Trophoblast cell (in vitro differentiated cells and primary cell): ENCODE results near the gene HDGFL2.
A peak's percentile ranks its signal among the peaks of the same experiment; 100 is the strongest.

ENCODE experiments used
- DNase-seq, 2 donors: peaks; one replicate each; pipeline ENCODE4 v3.0.0-alpha.2; 2016
- H2AFZ ChIP-seq: 2 replicates; pipeline ENCODE4 v1.6.1; 2013; ENCODE audit warnings: low read length, moderate library complexity, mild to moderate bottlenecking; ENCODE audit not compliant: insufficient read depth, poor library complexity
- H2AK5ac ChIP-seq: 2 replicates; pipeline ENCODE4 v1.6.1; 2013; ENCODE audit warnings: mild to moderate bottlenecking, low read length
- H2BK120ac ChIP-seq: 2 replicates; pipeline ENCODE4 v1.6.1; 2013; ENCODE audit warnings: low read length, mild to moderate bottlenecking, moderate library complexity; ENCODE audit not compliant: insufficient read depth, poor library complexity
- H2BK12ac ChIP-seq: 2 replicates; pipeline ENCODE4 v1.6.1; 2013; ENCODE audit warnings: mild to moderate bottlenecking, low read length, moderate library complexity
- H2BK5ac ChIP-seq: 2 replicates; pipeline ENCODE4 v1.6.1; 2013; ENCODE audit warnings: low read length, low read depth, moderate library complexity, mild to moderate bottlenecking; ENCODE audit not compliant: poor library complexity
- H3K14ac ChIP-seq: 2 replicates; pipeline ENCODE4 v1.6.1; 2013; ENCODE audit warnings: mild to moderate bottlenecking, low read length
- H3K18ac ChIP-seq: 2 replicates; pipeline ENCODE4 v1.6.1; 2013; ENCODE audit warnings: mild to moderate bottlenecking, low read length
- H3K23ac ChIP-seq: 2 replicates; pipeline ENCODE4 v1.6.1; 2013; ENCODE audit warnings: low read length
- H3K27ac ChIP-seq: 2 replicates; pipeline ENCODE4 v1.5.1; 2013; ENCODE audit warnings: low read depth, mild to moderate bottlenecking, inconsistent platforms, low read length, moderate library complexity
- H3K27me3 ChIP-seq: 2 replicates; pipeline ENCODE4 v1.6.1; 2013; ENCODE audit warnings: inconsistent platforms, mild to moderate bottlenecking, low read length, moderate library complexity; ENCODE audit not compliant: insufficient read depth
- H3K36me3 ChIP-seq, 2 experiments: 1 replicate in 1 of 2; 2 replicates in 1 of 2; pipeline ENCODE4 v1.6.1; 2013; ENCODE audit warnings: low read length in 2 of 2, mild to moderate bottlenecking in 2 of 2, moderate library complexity in 1 of 2; ENCODE audit not compliant: insufficient read depth in 2 of 2, control insufficient read depth in 1 of 2
- H3K4ac ChIP-seq: 2 replicates; pipeline ENCODE4 v1.6.1; 2013; ENCODE audit warnings: low read depth, mild to moderate bottlenecking, low read length, moderate library complexity
- H3K4me1 ChIP-seq, 2 experiments: 1 replicate in 1 of 2; 2 replicates in 1 of 2; pipeline ENCODE4 v1.6.1; 2013; ENCODE audit warnings: low read length in 2 of 2, mild to moderate bottlenecking in 2 of 2, moderate library complexity in 1 of 2; ENCODE audit not compliant: insufficient read depth in 2 of 2, control insufficient read depth in 1 of 2
- H3K4me2 ChIP-seq: 2 replicates; pipeline ENCODE4 v1.6.1; 2013; ENCODE audit warnings: inconsistent platforms, mild to moderate bottlenecking, low read length, moderate library complexity
- H3K4me3 ChIP-seq: 2 replicates; pipeline ENCODE4 v1.5.1; 2013; ENCODE audit warnings: mild to moderate bottlenecking, low read depth, low read length, inconsistent platforms
- H3K79me1 ChIP-seq: one replicate; pipeline ENCODE4 v1.6.1; 2013; ENCODE audit warnings: low read length
- H3K79me2 ChIP-seq: 2 replicates; pipeline ENCODE4 v1.6.1; 2013; ENCODE audit warnings: low read length, mild to moderate bottlenecking; ENCODE audit not compliant: control insufficient read depth, insufficient read depth, poor library complexity
- H3K9ac ChIP-seq: 2 replicates; pipeline ENCODE4 v1.6.1; 2013; ENCODE audit warnings: mild to moderate bottlenecking, low read length
- H3K9me3 ChIP-seq: 2 replicates; pipeline ENCODE4 v1.6.1; 2013; ENCODE audit warnings: low read depth, mild to moderate bottlenecking, control low read depth, inconsistent platforms, low read length; ENCODE audit not compliant: insufficient read depth
- H4K12ac ChIP-seq: 2 replicates; pipeline ENCODE4 v1.6.1; 2013; ENCODE audit warnings: low read depth, mild to moderate bottlenecking, low read length, moderate library complexity
- H4K8ac ChIP-seq: 2 replicates; pipeline ENCODE4 v1.6.1; 2013; ENCODE audit warnings: low read depth, mild to moderate bottlenecking, low read length, moderate library complexity
- H4K91ac ChIP-seq: one replicate; pipeline ENCODE4 v1.6.1; 2013; ENCODE audit warnings: low read depth, mild to moderate bottlenecking, low read length, moderate library complexity
- WGBS: extraction: QIAGEN DNeasy Blood & Tissue Kit; methylation state at CpG from one replicate; pipeline ENCODE4 v1.1.7; 2013; ENCODE audit warnings: missing lambda C conversion rate; ENCODE audit not compliant: insufficient read length, insufficient coverage; ENCODE audit errors: extremely low coverage; 5-methylcytosine and 5-hydroxymethylcytosine counted together

The HDGFL2 gene

GRCh38 chr19:4533835-4534424 lies 61.8 kb downstream of the HDGFL2 start:
- H3K4me3 ChIP-seq = no peak overlapping the region
- peaks cover 0 to 8% of the 10 kb centered on the region in 2 experiments for H3K4me1 ChIP-seq
- no peak overlapping the region for H2AK5ac ChIP-seq
- H3K4me2 ChIP-seq = no peak overlapping the region
- H2AFZ ChIP-seq = no peak overlapping the region
- no peak overlapping the region for H3K14ac ChIP-seq
- H3K36me3 ChIP-seq = no peaks in the 10 kb centered on the region
- H3K79me2 ChIP-seq = no peaks in the 10 kb centered on the region
- H3K9me3 ChIP-seq = peaks cover 7% of the 10 kb centered on the region
- H4K8ac ChIP-seq = no peak overlapping the region
- no peaks in the 10 kb centered on the region for H3K79me1 ChIP-seq
- H2BK12ac ChIP-seq = no peak overlapping the region
- H3K4ac ChIP-seq = no peak overlapping the region
- H2BK5ac ChIP-seq = no peak overlapping the region
- no peak overlapping the region for H3K23ac ChIP-seq
- H3K27me3 ChIP-seq = peaks cover 3% of the 10 kb centered on the region
- H3K18ac ChIP-seq = no peak overlapping the region
- DNase-seq = no peak
- H4K12ac ChIP-seq = no peak overlapping the region
- no peak overlapping the region for H2BK120ac ChIP-seq
- no peak overlapping the region for H4K91ac ChIP-seq
- no peak overlapping the region for H3K27ac ChIP-seq
- WGBS = no CpG with 5 or more reads among the region's 9 CpGs
- no peak overlapping the region for H3K9ac ChIP-seq

GRCh38 chr19:4534836-4535658 lies 63.0 kb downstream of the HDGFL2 start, which contains the start of gene PLIN5:
Gene PLIN5, minus strand, starts transcription at chr19:4535224. Its CDS starts 1,150 bp downstream, at chr19:4534074.
- H2BK12ac ChIP-seq = no peak within 1 kb of the TSS
- H3K4me3 ChIP-seq = peak within 1 kb of the TSS; percentile 48
- peaks cover 7% of the 10 kb centered on the region for H3K9me3 ChIP-seq
- no peak within 1 kb of the TSS for H3K4ac ChIP-seq
- H2AFZ ChIP-seq = no peak within 1 kb of the TSS
- H3K18ac ChIP-seq = no peak within 1 kb of the TSS
- H3K27ac ChIP-seq = no peak within 1 kb of the TSS
- H3K14ac ChIP-seq = no peak within 1 kb of the TSS
- peak within 1 kb of the TSS; percentile 56 for H3K4me2 ChIP-seq
- peak within 1 kb of the TSS; percentile 39 for H4K12ac ChIP-seq
- no peak within 1 kb of the TSS for H2BK5ac ChIP-seq
- no peak within 1 kb of the TSS for H4K91ac ChIP-seq
- H3K4me1 ChIP-seq = peaks cover 0 to 8% of the 10 kb centered on the region in 2 experiments
- peaks cover 2% of the 10 kb centered on the region for H3K79me1 ChIP-seq
- no peak within 1 kb of the TSS for H3K9ac ChIP-seq
- WGBS = no CpG with 5 or more reads among the region's 49 CpGs
- H2AK5ac ChIP-seq = no peak within 1 kb of the TSS
- no peaks in the 10 kb centered on the region for H3K36me3 ChIP-seq
- DNase-seq = peak; percentile 34 to 53
- peaks cover 3% of the 10 kb centered on the region for H3K27me3 ChIP-seq
- H3K23ac ChIP-seq = no peak within 1 kb of the TSS
- H2BK120ac ChIP-seq = no peak within 1 kb of the TSS
- H3K79me2 ChIP-seq = no peaks in the 10 kb centered on the region
- H4K8ac ChIP-seq = no peak within 1 kb of the TSS

GRCh38 chr19:4536798-4537197 lies 64.7 kb downstream of the HDGFL2 start:
- no peak overlapping the region for H3K14ac ChIP-seq
- H3K23ac ChIP-seq = no peak overlapping the region
- no peak overlapping the region for H2BK5ac ChIP-seq
- WGBS = no CpG with 5 or more reads among the region's 5 CpGs
- H3K4ac ChIP-seq = no peak overlapping the region
- H2AK5ac ChIP-seq = no peak overlapping the region
- H3K4me2 ChIP-seq = no peak overlapping the region
- H3K79me1 ChIP-seq = peaks cover 2% of the 10 kb centered on the region
- H2AFZ ChIP-seq = no peak overlapping the region
- peaks cover 0 to 8% of the 10 kb centered on the region in 2 experiments for H3K4me1 ChIP-seq
- no peak overlapping the region for H4K91ac ChIP-seq
- no peaks in the 10 kb centered on the region for H3K36me3 ChIP-seq
- H2BK120ac ChIP-seq = no peak overlapping the region
- DNase-seq = no peak
- H3K18ac ChIP-seq = no peak overlapping the region
- peaks cover 3% of the 10 kb centered on the region for H3K27me3 ChIP-seq
- no peak overlapping the region for H2BK12ac ChIP-seq
- H3K27ac ChIP-seq = no peak overlapping the region
- H3K9ac ChIP-seq = no peak overlapping the region
- peaks cover 3% of the 10 kb centered on the region for H3K9me3 ChIP-seq
- H4K12ac ChIP-seq = no peak overlapping the region
- no peak overlapping the region for H4K8ac ChIP-seq
- no peaks in the 10 kb centered on the region for H3K79me2 ChIP-seq
- no peak overlapping the region for H3K4me3 ChIP-seq

- H3K4me2 ChIP-seq = no peak overlapping the region
- H3K4ac ChIP-seq = no peak overlapping the region
- WGBS = no CpG with 5 or more reads among the region's 27 CpGs
- peaks cover 3% of the 10 kb centered on the region for H3K27me3 ChIP-seq
- H2BK5ac ChIP-seq = no peak overlapping the region
- H2BK120ac ChIP-seq = no peak overlapping the region
- H3K79me1 ChIP-seq = peaks cover 2% of the 10 kb centered on the region
- H3K9me3 ChIP-seq = peaks cover 3% of the 10 kb centered on the region
- H2AK5ac ChIP-seq = no peak overlapping the region
- no peak overlapping the region for H3K9ac ChIP-seq
- H3K18ac ChIP-seq = no peak overlapping the region
- H3K27ac ChIP-seq = no peak overlapping the region
- DNase-seq = no peak
- no peak overlapping the region for H3K4me3 ChIP-seq
- peaks cover 0 to 8% of the 10 kb centered on the region in 2 experiments for H3K4me1 ChIP-seq
- no peak overlapping the region for H3K14ac ChIP-seq
- H4K91ac ChIP-seq = no peak overlapping the region
- H3K79me2 ChIP-seq = no peaks in the 10 kb centered on the region
- H2AFZ ChIP-seq = no peak overlapping the region
- H4K12ac ChIP-seq = no peak overlapping the region
- no peak overlapping the region for H2BK12ac ChIP-seq
- H3K36me3 ChIP-seq = no peaks in the 10 kb centered on the region
- no peak overlapping the region for H4K8ac ChIP-seq
- H3K23ac ChIP-seq = no peak overlapping the region
Measured at GRCh38 chr19:4537953-4538600, 66.0 kb downstream of the HDGFL2 start.
